GM12872 (cell line): ENCODE results near the gene MYBPH.

Experiments used
- TF ChIP-seq, protein P1 (sequence below): IDR thresholded peaks from 3 replicates; pipeline ENCODE4 v1.5.1; 2011; ENCODE audit warnings: low read depth, mild to moderate bottlenecking, low read length, moderate library complexity; ENCODE audit not compliant: insufficient read depth

The MYBPH gene

DNA sequence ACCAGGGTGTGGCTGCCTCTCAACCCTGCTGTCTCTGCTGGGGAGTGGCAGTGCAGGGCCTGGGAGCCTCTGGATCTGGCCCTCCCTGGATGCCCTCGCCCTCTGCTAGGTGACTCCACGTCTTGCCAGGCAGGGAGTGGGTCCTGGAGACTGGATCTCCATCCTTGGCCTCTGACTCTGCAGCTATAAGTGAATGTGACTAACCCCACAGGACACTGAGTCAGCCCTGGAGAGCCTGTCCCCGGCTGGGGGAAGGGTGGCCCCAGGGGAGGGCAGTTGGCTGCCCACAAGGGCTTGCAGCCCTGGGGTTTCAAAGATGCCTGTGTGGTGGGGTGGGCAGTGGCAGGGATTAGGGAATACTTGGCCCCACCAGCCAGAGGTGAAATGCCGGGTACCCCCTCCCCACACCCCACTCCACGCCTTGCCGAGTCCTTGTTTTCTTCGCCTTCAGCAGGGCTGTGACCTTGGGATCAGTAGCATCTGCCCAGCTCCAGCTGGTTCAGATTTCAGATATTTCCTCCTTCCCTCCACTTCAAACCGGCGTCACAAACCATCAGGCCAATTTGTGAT is 1.9 kb upstream of the MYBPH start:
- TF ChIP-seq, protein P1, sequence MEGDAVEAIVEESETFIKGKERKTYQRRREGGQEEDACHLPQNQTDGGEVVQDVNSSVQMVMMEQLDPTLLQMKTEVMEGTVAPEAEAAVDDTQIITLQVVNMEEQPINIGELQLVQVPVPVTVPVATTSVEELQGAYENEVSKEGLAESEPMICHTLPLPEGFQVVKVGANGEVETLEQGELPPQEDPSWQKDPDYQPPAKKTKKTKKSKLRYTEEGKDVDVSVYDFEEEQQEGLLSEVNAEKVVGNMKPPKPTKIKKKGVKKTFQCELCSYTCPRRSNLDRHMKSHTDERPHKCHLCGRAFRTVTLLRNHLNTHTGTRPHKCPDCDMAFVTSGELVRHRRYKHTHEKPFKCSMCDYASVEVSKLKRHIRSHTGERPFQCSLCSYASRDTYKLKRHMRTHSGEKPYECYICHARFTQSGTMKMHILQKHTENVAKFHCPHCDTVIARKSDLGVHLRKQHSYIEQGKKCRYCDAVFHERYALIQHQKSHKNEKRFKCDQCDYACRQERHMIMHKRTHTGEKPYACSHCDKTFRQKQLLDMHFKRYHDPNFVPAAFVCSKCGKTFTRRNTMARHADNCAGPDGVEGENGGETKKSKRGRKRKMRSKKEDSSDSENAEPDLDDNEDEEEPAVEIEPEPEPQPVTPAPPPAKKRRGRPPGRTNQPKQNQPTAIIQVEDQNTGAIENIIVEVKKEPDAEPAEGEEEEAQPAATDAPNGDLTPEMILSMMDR, result no peak

DNA sequence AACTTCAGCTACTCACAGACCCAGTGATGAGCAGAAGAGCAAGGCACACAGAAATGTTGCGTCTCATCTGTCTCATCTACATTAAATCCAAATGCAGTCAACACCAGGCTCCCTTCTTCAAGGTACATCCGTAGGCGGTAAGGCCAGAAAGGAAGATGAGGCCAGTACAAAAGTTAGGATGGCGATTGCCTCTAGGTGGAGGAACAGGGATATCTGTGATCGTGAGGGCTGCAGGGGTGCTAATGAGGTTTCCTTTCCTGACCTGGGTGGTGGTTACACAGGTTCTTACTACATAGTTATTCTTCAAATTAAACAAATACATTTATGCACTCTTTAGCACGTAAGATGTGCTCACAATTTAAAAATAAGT is 1.4 kb upstream of the MYBPH start:
- TF ChIP-seq, protein P1, result no peak

DNA sequence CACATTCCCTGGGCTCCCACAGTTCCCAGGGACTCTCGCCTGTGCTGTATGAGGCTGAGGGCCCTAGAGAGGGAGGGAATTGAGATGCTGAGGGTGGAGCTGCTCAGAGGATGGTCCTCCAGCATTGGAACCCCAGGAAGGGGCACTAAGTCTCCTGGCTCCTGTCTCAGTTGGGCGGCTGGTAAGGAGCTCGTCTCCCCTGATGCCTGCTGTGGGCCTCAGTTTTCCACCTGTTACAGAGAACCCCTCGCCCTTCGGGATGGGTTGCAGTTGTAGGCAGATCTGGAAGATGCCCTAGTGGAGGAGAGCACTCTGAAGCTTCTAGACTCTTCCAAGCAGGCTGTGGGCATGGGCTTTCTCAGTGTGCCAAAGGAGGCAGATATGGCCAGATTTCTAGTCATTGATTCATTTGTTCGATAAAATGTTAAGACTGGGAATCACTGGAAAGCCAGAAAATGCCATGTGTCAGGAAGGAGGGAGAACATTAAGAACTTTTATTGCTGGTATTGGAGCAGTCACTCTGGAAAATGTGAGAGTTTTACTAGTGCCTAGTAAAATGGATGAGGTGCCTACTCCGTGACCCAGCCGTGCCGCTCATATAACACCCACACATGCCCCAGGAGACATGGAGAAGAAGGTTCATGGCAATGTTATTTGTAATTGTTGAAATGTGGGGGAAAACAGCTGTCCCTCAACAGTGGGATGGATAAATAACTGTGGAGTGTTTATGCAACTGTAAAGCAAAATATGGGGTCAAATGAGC is 828 bp upstream of the MYBPH start:
- TF ChIP-seq, protein P1, result no peak

DNA sequence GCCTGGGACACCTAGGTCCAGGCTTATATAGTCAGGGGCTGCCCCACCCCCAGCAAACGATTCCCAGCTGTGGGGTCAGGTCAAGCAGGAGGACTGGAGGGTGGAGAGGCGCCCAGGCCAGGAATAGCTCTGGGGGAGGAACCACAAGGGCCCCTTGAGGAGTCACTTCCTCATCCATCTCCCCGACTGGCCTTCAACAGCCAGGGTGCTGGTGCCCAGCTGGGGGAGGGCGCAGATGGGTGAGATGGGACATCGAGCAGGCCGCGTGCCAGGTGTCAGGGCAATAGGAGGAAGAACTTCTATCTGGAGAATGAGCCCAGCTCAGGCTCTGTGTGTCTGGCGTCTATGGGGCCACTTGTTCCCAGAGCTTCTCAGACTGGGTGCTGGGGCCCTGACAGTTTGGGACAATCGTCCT is 208 bp upstream of the MYBPH start:
- TF ChIP-seq, protein P1, result no peak

DNA sequence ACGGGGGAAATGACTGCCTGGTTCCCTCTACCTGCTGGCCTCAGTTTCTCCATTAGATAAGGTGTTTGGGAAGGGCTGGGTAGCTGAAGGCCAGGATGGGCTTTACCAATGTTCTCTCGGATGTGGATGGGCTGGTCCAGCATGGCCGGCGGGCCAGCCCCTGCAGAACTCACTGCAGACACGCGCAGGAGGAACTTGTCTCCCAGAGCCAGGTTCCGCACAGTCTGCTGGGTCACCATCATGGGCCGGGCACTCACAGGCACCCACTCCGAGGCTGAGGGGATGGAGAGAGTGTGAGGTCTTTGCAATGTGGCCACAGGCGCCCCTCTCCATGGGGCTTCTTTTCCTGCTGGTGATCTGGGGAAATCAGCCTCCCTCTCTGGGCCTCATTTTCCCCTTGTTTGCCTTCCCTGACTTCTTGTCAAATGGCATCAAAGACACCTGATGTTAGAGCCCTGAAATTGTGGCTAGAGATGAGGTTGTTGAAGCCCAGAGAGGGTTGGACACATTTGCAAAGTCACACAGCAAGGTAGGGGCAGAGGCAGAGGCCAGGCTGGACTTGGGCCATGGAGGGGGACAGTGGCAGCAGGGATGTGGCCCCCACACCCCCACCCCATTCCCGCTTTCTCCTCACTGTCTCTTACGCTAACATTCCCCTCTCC is 1.2 kb downstream of the MYBPH start:
- TF ChIP-seq, protein P1, result no peak

DNA sequence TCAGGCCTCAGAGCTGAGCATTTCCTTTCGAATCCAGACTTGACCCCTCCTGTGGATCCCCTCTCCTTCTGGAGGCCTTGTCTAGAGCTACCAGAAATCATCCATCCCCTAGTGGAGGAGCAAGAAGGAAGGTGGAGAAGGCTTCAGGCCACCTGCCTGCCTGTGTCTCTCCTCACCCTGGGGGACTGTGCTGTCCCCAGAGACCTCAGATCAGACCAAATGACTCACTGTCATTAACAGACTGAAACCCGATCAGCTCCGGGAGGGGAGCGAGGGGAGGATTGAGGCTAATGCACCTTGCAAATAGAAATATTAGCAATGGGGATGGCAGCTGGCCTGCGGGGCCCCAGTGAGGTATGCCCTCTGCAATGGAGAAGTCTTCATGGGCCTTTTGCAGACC is 2.1 kb downstream of the MYBPH start:
- TF ChIP-seq, protein P1, result no peak; the same call in 2 of the 3 replicates

DNA sequence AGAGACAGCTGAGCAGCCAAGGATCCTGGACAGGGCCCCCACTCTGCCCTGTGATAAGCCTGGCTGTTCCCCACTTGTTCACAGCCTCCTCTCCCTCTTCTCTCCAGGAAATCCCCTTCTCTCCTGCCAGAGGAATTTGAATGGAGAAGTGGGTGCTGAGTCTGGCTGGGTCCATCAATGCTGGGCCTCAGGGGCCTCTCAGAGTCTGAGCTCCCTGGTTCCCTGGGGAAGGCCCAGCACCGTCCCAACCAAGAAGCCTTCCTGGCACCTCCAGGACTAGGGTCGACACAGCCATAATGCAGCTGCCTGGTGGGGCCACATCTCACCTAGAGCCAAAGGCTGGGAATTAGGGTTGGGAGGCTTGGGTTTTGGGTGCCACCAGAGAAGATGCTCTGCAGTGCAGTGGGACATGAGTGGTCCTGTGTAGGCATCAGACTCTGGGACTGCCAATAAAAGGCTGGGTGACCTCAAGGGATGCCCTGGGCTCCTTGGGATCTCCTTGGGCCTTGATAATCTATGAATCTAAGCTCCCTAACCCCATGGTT is 2.5 kb downstream of the MYBPH start:
- TF ChIP-seq, protein P1, result no peak
